ENCODE results near the gene JAK1.

The JAK1 gene

DNA sequence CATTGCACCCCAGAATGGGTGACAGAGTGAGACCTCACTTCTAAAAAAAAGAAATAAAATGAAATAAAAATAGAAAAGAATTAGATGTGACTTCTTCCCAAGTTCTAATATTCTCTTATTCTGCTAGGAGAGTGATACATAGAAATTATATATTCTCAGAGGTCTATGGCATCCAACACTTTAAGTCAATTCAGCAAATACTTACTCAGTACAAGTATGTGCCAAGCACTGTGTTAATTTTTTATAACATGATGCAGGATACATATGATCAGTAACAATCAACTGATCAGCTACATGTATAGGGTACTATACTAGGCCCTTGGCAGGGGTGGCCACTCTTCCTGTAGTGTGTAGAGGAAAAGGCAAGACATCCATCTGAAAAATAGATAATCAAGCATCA, 13.0 kb upstream of the JAK1 start:
- no peak for DNase-seq

DNA sequence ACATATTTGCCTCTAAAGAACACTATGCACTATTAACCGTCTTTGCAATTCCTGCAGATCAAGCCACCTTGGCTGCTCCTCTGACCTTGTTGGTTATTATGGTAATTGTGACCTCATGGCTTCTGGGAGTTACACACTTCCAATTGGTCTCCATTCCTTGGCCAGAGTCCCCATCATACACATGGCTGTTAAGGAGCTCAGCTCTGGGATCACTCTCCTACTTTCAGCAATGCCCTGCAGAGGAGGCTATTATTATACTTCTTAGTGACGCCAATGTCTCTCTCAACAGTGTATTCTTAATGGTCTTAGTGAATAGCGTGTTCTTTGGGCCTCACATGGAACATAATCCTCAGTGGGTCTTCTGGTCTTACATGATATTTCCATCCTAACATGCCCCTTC, 10.0 kb upstream of the JAK1 start:
- DNase-seq, result no peak

DNA sequence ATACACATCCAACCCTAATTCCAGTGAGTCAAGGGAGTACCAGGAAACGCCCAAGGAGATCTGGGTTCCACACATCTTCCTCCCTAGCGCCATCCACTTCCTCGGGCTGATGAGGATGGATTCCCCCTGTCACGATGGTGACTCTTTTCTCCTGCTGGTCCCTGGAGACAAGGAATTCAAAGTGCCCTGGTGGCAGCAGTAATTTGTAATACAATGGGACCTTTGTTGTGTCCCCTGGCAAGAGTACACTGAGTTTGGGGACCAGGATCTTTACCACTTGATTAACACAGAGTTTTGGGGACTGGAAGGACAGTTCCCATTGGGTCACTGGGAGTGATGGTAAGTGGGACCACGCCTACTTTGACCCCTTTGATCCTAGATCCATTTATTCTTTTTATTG, 9.4 kb upstream of the JAK1 start:
- DNase-seq, result no peak

DNA sequence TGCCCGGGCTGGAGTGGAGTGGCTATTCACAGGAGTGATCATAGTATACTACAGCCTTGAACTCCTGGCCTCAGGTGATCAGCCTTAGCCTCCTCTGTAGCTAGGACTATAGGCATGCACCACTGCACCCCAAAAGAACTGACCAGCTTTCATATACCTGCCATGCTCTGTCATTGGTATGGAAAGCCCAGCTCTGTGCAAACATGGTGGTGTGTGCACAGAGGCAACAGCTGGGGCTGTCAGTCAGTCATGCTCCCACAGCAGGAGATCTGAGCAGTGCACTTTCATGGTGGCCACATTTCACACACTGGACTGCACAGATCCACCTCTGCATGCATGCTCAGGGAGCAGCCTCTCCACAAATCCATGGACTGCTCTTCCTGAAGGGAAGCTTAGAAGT, 8.8 kb upstream of the JAK1 start:
- DNase-seq, result no peak

DNA sequence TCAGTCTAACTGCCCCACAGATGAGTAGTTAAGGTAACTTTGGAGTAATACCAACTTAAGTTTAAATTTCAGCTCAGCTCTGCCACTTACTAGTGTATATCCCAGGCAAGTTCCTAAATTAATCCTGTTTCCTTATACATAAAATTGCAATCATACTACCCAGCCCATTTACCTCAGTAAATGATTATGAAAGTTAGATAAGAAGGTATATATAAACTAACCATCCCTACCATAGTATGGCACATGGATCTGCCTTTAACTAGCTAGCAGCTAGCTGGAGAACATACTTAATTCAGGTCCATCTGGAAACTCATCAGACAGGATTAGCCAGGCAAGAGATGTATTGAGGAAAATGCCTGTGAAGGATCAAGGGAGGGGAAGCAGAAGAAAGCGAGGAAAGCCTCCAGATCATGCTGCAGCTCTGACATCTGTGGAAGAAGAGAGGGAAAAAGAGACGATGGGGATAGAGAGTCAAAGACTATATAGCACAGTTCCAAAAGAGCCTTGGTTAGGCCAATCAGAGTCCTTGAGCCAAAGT, 8.0 kb upstream of the JAK1 start:
- DNase-seq, result no peak

DNA sequence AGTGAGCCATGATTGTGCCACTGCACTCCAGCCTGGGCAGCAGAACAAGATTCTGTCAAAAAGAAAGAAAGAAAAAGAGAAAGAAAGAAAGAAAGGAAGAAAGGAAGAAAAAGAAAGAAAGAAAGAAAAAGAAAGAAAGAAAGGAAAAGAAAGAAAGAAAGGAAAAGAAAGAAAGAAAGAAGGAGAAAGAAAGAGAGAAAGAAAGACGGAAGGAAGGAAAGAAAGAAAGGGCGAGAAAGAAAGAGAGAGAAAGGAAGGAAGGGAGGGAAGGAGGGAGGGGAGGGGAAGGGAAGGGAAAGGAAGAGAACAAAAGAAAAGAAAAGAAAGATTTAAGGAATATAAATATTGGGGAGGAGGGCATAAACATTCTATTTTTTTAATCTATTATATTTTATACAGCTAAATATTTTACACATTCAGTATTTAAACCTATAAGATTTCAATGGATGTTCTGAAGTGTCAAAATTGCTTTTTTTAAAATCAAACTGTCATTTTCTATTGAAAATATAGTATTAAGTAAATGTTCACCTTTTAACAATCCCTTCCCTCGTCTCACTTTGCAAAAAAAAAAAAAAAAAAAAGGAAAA, 6.8 kb upstream of the JAK1 start:
- DNase-seq, result no peak

DNA sequence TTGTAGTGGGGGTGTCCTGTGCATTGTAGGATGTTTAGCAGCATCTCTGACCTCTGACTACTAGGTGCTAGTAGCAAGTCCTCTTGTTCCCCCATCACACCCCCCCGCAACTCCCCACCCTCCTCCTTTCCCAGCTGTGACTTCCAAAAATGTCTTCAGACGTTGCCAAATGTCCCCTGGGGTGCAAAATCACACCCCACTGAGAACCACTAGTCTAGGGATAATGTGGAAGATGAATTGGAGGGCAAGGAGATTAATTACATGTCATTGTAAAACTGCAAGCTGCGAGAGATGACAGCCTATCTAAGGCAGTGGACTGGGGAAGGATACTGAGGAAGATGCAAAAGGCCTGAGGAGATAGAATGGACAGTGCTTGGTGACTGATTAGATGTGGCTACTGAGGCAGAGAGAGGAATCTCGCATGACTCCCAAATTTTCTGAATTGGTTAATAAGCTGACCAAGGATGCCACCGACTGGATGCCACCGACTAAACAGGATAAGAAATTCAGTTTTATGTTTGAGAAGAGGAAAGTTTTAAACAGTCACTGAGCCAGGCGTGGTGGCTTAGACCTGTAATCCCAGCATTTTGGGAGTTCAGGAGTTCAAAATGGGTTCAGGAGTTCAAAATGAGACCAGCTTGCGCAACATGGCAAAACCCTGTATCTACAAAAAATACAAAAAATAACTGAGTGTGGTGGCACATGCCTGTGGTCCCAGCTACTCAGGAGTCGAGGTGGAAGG, 3.1 kb upstream of the JAK1 start:
- DNase-seq, result no peak

DNA sequence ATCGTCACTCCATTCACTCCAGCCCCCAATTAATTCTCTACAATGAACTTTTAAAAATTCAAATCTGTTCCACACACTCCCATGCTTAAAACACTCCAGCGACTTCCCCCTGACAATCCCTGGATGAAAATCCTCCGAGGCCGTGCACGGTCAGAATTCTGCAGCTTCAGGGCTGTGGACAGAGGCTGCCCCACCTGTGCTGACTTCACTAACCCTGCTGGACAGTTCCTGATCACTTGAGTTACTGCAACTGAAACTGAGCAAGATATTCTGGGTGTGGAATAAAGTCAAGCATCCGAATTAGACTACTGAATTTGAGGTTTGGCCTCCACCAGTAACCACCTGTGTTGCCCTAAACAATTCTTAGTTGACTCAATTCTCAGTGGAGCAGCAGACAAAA, 1.0 kb upstream of the JAK1 start:
- DNase-seq, result no peak

DNA sequence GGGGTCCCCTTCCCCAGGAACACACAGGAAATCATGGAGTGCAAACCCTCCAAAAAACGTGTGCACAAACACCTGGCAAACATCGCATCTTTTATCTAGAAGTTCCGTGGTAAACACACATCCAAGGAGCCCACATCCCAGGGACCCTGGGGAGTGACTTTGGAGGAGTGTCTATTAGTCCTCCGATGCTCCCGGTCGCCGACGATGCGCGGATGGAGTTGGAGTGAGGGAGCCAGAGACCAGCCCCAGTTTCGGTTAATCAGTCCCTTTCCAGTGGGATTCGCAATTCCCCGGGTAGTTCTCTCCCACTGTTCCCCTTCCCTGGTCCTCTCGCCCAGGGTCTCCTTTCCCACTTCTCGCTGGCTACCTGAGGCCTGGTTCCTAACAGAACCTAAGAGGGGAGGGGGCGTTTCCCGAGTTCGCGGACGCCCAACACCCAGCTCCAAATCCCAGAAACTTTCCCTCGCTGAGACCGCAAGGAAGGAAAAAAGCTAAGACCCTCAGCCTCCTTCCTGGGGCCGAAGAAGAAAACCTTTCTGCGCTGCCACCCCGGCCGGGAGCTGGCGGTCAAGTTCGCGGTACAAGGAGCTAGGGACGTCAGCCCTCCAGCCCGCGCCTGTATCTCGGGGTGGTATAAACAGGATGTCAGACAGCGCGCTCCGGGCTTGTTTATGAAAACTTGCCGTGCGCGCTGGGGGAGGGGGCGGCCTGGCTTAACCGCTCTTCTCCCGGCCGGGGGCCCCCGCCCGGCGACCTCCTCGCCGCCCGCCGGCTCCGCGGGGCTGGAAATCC, 787 bp downstream of the JAK1 start:
- no peak for DNase-seq

DNA sequence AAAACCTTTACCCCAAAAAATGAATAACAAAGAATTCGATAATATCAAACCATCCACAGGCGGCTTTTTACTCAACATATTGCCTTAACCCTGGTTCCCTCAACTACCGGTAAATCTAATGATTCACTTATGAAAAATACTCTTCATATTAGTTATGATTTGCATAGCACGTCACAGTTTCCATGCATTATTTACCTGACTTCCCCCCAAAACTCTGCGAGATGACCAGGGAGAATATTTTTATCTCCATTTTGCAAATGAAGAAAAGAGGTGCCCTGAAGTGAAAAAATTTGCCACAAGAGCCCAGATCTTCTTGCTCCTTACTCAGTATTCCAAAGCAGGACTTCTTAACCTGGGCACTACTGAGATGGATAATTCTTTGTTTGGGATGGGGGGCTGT, 2.9 kb downstream of the JAK1 start:
- DNase-seq, result no peak

DNA sequence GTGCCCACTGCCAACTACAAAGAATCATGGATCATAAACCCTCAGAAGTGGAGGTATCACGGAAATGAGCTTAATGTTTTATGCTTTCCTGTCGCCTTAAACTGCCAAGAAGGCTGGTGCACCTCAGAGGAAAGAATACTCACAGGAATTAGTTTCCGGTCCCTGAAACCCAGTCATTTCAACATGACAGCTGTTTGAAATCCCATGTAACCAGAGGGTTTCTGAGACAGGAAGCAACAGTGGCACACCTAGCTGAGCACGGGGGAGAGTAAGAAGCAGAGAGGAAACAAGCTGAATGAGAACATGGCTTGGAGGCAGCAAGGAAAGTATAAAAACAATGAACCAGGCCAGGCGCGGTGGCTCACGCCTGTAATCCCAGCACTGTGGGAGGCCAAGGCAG, 3.9 kb downstream of the JAK1 start:
- DNase-seq, result no peak

DNA sequence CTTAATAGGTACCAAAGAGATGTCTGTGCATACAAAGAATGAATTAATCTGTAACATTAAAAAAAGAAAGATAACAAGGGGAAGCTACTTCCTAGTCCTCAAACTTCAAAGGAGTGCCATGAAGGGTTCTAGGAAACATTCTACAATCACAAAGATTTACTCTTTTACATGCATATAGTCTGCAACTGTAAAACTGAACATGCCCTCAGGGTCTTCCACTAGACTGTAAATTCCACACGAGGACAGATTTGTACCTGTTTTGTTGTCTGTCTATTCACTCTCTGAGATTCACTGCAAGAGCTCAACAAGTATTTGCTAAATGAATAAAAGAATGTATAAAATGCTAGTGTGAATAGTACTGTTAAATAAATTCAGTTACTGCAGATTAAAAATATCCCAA, 4.4 kb downstream of the JAK1 start:
- DNase-seq, result no peak

DNA sequence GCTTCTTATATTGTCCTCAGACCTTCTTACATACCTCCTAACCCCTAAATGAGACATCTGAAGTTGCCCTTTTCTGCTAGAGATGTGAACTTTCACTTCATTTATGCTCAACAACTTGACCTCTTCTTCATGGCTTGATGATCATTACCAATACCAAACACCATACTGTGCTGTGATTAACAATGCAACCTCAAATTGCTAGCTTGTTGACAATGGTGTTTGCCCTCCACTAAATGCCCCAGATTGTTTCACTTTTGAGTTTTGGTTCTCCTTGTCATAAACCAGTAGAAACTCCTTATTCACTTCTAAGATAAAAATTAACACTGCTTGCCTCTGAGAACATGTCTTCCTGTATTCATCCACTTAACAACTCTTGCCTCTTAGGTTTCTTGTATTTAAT, 5.6 kb downstream of the JAK1 start:
- no peak for DNase-seq

DNA sequence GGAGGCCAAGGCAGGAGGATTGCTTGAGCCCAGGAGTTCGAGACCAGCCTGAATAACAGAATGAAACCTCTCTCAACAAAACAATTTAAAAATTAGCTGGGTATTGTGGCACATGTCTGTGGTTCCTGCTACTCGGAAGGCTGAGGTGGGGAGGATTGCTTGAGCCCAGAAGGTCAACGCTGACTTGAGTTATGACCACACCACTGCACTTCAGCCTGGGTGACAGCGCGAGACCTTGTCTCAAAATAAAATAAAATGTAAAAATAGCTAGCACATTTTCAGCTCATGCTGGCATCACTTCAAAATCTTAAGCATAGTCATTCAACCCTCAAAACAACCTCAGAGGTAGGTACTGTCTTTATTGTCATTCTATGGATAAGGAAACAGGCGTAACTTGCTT, 6.4 kb downstream of the JAK1 start:
- no peak for DNase-seq

DNA sequence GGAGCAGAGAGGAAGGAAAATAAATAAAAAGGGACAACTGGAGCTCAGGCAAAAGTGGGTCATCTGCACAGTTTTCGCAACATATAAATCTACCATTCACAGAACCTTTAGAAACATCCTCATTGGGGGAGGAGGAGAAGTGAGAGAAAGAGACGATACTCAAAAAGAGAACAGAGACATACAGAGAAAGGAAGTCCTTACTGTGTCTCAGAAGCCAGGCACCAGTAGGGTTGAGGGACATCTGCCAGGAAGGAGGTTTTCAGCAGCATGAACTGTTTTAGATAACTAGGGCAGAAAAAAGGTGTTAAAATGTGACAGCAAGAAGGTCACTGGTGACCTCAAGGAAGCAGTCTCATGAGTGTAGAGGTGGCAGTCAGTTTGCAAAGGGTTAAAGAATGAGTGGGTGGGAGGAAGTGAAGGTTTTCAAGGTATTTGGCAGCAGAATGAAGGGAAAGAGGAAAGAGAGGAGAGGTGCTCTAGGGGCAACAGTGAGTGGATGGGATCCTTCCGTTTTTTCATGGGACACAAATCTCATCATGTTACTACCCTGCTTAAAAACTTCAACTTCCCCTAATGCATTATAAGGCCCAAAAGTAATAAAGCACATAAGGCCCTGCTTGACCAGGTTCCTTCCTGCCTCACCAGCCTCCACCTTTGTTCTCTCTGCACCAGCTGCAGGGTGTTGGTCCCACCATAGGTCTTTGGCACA, 9.5 kb downstream of the JAK1 start:
- DNase-seq, result no peak

DNA sequence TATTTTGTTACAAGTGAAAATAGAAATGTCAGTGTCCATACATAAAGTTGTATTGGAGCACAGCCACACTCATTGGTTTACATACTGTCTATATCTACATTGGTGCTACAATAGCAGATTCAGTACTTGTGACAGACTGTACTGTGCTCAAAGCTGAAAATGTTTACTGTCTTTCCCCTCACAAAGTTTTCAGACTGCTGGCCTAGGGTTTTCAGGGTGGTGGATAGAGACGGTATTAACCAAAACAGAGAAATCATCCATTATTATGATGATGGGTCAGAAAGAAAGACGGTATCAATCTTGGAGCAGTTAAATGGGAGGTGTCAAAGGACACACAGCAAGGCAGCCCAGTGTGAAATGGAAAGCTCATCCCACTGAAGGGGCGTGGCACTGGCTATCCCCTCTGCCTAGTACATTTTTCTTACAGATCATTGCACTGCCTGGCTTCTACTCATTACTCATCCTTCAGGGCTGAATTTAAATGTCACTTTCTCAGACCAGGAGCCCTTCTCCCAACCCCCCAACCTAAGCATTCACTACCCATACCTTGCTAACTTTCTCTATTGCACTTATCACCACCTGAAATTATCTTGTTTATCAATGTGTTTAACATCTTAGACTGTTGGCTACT, 10.2 kb downstream of the JAK1 start:
- no peak for DNase-seq

DNA sequence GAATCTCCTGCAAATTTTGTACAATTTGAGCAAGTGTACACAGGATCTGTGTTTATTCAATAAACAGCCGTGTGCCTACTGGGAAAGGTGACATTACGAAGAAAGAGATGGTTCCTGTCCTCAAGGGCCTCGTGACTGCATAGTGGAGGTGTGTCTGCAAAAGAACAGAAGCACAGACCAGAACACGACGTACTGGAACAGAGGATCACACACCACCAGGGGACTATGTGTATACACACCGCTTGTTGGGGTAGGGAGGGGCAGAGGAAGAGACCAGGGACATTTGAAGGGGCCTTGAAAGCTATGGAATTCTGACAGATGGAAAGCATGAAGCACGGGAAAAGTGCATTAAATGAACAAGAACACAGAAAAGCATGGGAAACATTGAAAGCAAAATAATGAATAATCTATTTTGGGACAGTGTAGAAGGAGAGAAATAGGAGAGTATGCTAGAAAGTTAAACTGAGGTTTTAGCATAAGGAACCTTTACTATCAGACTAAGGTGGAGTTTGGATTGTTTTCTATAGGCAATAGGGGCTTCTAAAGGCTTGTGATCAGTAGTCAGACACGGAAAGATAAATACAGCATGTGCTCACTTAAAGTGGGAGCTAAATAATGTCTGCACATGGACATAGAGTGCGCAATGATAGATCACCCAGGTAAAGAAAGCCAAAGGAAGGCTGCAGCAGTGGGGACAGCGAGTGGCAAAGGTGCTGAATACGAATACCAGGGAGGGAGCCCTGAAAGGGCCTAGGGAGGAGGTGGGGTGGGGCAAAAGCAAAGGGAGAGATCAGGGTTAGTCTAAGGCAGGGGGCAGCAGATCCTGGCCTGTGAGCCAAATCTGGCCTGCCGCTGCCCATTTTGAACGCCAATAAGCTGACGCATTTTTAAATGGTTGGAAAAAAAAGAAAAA, 11.0 kb downstream of the JAK1 start:
- no peak for DNase-seq

DNA sequence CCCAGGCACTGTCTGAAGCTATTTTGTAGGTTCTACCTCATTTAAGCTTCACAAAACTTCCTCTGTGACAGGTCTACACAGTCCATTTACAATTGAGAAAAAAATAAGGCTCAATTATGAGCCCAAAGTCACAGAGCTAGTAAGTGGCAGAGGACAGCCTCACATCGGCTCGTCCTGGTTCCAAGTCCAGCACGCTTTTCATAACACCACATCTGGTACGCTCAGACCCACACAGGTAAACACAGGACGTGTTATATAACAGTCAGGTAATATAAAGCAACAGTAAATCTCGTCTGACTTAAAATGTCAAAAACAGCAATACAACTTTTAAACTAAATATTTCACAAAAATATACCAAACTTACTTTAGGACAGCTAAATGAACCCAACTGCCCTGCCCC, 13.1 kb downstream of the JAK1 start:
- no peak for DNase-seq

DNA sequence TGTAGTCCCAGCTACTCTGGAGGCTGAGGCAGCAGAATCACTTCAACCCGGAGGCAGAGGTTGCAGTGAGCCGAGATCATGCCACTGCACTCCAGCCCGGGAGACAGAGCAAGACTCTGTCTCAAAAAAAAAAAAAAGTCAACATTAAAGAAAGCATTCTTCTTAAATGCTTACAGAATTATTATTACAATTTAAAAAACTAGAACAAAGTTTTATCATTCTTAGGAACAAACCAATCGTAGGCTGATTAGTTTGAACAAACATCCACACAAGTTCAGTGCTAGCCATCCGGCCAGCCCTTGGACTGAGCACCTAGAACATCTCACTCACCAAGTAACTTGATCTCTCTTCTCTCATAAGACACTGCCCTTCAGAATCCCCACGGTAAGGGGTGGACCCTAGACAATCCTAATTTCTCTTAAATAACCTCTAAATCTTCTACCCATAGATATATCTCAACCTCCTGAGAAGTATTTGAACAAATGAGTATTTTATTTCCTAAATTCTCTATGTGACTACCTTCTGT, 16.0 kb downstream of the JAK1 start:
- DNase-seq, result no peak

DNA sequence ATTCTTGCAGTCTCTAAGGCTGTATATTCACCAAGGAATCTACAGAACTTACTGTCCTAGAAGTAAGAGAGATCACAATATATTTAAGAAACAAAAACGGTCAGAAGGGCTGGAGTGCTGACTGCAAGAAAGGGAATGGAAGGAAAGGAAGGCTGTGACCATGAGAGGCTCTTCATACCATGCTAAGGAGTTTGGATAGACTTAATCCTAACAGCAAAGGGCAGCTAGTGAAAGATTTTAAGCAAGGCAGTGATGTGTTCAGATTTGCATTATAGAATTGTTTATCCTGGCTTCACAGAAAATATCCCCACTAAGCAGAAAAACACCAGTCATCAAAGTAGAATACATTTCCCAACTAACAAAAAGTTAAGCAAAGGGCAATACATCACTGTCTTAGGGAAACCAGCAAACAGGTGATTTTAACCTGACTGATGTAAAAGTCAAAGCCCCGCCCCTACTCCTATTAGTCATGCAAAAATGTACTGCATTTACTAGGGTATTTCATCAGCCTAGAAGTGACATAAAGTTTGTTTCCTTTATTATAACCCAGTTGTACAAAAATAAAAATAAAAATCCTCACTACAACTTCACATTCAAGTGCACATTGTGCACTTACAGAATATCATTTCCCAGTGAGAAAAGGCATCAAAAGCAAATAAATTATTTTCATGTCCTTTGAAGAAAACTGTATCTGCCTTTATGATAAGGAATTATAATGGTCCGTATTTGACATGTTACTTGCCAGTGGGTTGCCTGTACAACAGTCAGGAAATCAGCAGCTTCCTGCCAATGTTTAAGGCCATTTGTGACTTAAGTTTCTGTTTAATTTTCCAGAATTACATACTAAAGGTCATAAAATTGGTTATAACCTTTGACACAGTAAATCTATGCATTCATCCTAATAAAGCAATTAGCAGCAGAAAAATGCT, 17.2 kb downstream of the JAK1 start:
- DNase-seq, result no peak

All from NCI-H2029 treated with DMSO at 0.1 percent for 48 hours (cell line).